ENCODE results near the gene DLK2. TPM values are rescaled to one million over a fixed set of nuclear protein-coding genes. Genes with fewer than 3 reads are reported as not detected.

DLK2 gene
- total and polyA plus RNA-seq, 2 of the 13 experiments (the other 11 are each of a cell fraction or from before 2014, with no cell fraction given) = 1.2 to 3.8 TPM

- TF ChIP-seq IRF2 (CRISPR knock-in tag; IDR thresholded peaks at IDR 0.05) (no peak), SRY (CRISPR knock-in tag; IDR thresholded peaks at IDR 0.05) (no peak), TEF (CRISPR knock-in tag; IDR thresholded peaks at IDR 0.05) (no peak), ZNF280D (CRISPR knock-in tag; IDR thresholded peaks at IDR 0.05) (no peak), ADNP (CRISPR knock-in tag; IDR thresholded peaks at IDR 0.05) (no peak), MAX (IDR thresholded peaks at IDR 0.05) (peak; percentile 14; the same call in 1 of the 2 replicates), ZNF430 (CRISPR knock-in tag; IDR thresholded peaks at IDR 0.05) (no peak), CHD4 (IDR thresholded peaks at IDR 0.05; ENCODE audit: borderline replicate concordance, low read length) (no peak), ZIK1 (CRISPR knock-in tag; IDR thresholded peaks at IDR 0.05; ENCODE audit: borderline replicate concordance, low read depth) (no peak), ZNF451 (CRISPR knock-in tag; IDR thresholded peaks at IDR 0.05) (no peak), ATF7 (IDR thresholded peaks at IDR 0.05) (no peak), ATF7 (CRISPR knock-in tag; IDR thresholded peaks at IDR 0.05) (no peak), XRCC5 (optimal IDR thresholded peaks at IDR 0.05; ENCODE audit: low read length) (no peak), EHMT2 (IDR thresholded peaks at IDR 0.05; ENCODE audit: borderline replicate concordance, low read depth, low read length) (no peak), ZNF768 (CRISPR knock-in tag; IDR thresholded peaks at IDR 0.05) (no peak), ZNF468 (CRISPR knock-in tag; IDR thresholded peaks at IDR 0.05) (no peak), CEBPG (CRISPR knock-in tag; IDR thresholded peaks at IDR 0.05) (no peak), YEATS4 (CRISPR knock-in tag; IDR thresholded peaks at IDR 0.05; ENCODE audit: borderline replicate concordance) (no peak), PPARG (CRISPR knock-in tag; conservative IDR thresholded peaks at IDR 0.05) (no peak), GABPB1 (CRISPR knock-in tag; IDR thresholded peaks at IDR 0.05) (0 out of 2 replicates have a peak, but pooled peaks have one; percentile 13), ZNF234 (CRISPR knock-in tag; conservative IDR thresholded peaks at IDR 0.05) (no peak)
- TF ChIP-seq, protein P1, sequence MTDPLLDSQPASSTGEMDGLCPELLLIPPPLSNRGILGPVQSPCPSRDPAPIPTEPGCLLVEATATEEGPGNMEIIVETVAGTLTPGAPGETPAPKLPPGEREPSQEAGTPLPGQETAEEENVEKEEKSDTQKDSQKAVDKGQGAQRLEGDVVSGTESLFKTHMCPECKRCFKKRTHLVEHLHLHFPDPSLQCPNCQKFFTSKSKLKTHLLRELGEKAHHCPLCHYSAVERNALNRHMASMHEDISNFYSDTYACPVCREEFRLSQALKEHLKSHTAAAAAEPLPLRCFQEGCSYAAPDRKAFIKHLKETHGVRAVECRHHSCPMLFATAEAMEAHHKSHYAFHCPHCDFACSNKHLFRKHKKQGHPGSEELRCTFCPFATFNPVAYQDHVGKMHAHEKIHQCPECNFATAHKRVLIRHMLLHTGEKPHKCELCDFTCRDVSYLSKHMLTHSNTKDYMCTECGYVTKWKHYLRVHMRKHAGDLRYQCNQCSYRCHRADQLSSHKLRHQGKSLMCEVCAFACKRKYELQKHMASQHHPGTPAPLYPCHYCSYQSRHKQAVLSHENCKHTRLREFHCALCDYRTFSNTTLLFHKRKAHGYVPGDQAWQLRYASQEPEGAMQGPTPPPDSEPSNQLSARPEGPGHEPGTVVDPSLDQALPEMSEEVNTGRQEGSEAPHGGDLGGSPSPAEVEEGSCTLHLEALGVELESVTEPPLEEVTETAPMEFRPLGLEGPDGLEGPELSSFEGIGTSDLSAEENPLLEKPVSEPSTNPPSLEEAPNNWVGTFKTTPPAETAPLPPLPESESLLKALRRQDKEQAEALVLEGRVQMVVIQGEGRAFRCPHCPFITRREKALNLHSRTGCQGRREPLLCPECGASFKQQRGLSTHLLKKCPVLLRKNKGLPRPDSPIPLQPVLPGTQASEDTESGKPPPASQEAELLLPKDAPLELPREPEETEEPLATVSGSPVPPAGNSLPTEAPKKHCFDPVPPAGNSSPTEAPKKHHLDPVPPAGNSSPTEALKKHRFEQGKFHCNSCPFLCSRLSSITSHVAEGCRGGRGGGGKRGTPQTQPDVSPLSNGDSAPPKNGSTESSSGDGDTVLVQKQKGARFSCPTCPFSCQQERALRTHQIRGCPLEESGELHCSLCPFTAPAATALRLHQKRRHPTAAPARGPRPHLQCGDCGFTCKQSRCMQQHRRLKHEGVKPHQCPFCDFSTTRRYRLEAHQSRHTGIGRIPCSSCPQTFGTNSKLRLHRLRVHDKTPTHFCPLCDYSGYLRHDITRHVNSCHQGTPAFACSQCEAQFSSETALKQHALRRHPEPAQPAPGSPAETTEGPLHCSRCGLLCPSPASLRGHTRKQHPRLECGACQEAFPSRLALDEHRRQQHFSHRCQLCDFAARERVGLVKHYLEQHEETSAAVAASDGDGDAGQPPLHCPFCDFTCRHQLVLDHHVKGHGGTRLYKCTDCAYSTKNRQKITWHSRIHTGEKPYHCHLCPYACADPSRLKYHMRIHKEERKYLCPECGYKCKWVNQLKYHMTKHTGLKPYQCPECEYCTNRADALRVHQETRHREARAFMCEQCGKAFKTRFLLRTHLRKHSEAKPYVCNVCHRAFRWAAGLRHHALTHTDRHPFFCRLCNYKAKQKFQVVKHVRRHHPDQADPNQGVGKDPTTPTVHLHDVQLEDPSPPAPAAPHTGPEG (CRISPR knock-in tag; IDR thresholded peaks at IDR 0.05) = no peak
Observed at GRCh38 chr6:43499028-43499815, 43.9 kb upstream of the DLK2 start (continued).
